ENCODE results near the gene FNDC1.
A peak's percentile ranks its signal among the peaks of the same experiment; 100 is the strongest.

Gene FNDC1

GRCh38 chr6:159161839-159162238 lies 7.4 kb upstream of the FNDC1 start:
- no peak for DNase-seq (ENCODE audit: low read depth)

GRCh38 chr6:159163901-159164370 lies 5.3 kb upstream of the FNDC1 start:
- no peak for DNase-seq (ENCODE audit: low read depth)

GRCh38 chr6:159168536-159169192 lies 536 bp upstream of the FNDC1 start:
- no peak for DNase-seq (ENCODE audit: low read depth)

GRCh38 chr6:159169557-159170332 lies 545 bp downstream of the FNDC1 start:
- DNase-seq (ENCODE audit: low read depth) = no peak

GRCh38 chr6:159170333-159170672 lies 1.1 kb downstream of the FNDC1 start:
- DNase-seq (ENCODE audit: low read depth) = no peak

- DNase-seq (ENCODE audit: low read depth) = peak; percentile 55
These were observed 2.0 kb downstream of the FNDC1 start for GRCh38 chr6:159170999-159171712.

- DNase-seq (ENCODE audit: low read depth) = no peak
These were observed 2.9 kb downstream of the FNDC1 start for GRCh38 chr6:159172091-159172491.

- DNase-seq (ENCODE audit: low read depth) = no peak
These were observed 5.2 kb downstream of the FNDC1 start for GRCh38 chr6:159174263-159174969.

- DNase-seq (ENCODE audit: low read depth) = no peak
These were observed 7.7 kb downstream of the FNDC1 start for GRCh38 chr6:159176913-159177312.

- no peak for DNase-seq (ENCODE audit: low read depth)
These were observed 9.6 kb downstream of the FNDC1 start for GRCh38 chr6:159178847-159179246.

GRCh38 chr6:159180001-159180400 lies 10.8 kb downstream of the FNDC1 start:
- no peak for DNase-seq (ENCODE audit: low read depth)

GRCh38 chr6:159181914-159182313 lies 12.7 kb downstream of the FNDC1 start:
- no peak for DNase-seq (ENCODE audit: low read depth)

GRCh38 chr6:159184559-159184958 lies 15.4 kb downstream of the FNDC1 start:
- DNase-seq (ENCODE audit: low read depth) = no peak

- no peak for DNase-seq (ENCODE audit: low read depth)
These were observed 21.3 kb downstream of the FNDC1 start for GRCh38 chr6:159190460-159190859.

- DNase-seq (ENCODE audit: low read depth) = no peak
These were observed 24.7 kb downstream of the FNDC1 start for GRCh38 chr6:159193923-159194322.

- DNase-seq (ENCODE audit: low read depth) = no peak
These were observed 25.2 kb downstream of the FNDC1 start for GRCh38 chr6:159194421-159194820.

GRCh38 chr6:159196430-159196975 lies 27.3 kb downstream of the FNDC1 start:
- DNase-seq (ENCODE audit: low read depth) = no peak

- DNase-seq (ENCODE audit: low read depth) = no peak
These were observed 28.1 kb downstream of the FNDC1 start for GRCh38 chr6:159197251-159197650.

- DNase-seq (ENCODE audit: low read depth) = no peak
These were observed 32.1 kb downstream of the FNDC1 start for GRCh38 chr6:159201336-159201735.

- DNase-seq (ENCODE audit: low read depth) = peak; percentile 72
These were observed 34.3 kb downstream of the FNDC1 start for GRCh38 chr6:159203304-159204005.

GRCh38 chr6:159204605-159205004 lies 35.4 kb downstream of the FNDC1 start:
- DNase-seq (ENCODE audit: low read depth) = no peak

Measured in non-pigmented ciliary epithelial cell (primary cell).